ENCODE measurements around the gene RAB34. TPM values are rescaled to one million over a fixed set of nuclear protein-coding genes. Genes with fewer than 3 reads are reported as not detected.

The RAB34 gene
- total and polyA plus RNA-seq, 9 of the 15 experiments (the other 6 are each of a cell fraction or from before 2014, with no cell fraction given), result 0.07 to 3.8 (median 0.46) TPM; not detected in 1

DNA sequence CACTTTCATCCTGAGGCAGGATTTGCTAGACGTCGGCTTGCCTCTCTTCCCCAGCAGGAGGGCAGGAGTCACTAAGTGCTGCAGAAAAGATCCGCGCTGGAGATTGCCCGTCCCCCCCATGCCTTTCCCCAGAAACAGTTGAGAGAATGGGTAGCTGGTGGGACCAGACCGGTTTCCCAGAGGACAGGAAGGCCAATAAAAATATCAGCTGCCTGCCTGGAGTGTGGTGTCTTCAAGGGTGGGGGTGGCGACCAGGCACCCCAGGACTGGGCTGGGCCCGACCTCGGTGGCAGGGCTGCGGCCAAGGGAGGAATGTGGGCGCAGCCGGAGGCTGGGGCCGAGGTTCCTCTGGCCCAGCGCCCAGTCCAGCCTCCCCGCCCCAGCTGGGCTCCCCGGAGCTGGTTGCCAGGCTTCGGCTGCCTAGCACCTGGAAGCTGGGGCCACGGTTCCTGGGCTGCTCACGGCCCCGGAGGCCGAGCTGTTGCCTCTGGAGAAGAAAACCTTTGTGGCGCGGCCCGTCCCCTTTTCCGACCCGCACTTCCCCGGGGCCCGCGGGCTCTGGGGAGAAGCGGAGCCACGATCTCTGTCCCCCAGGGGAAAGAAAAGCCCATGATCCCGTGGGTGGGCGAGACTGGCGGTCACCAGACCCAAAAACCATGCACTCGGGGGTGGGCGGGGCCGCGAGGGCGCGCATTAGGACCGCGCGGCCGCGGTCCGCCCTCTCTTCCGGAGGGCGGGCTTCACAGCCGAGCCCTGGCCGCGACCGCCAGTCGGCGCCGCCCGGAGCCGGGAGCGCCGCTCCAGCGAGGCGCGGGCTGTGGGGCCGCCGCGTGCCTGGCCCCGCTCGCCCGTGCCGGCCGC is 25.8 kb upstream of the RAB34 start, which contains the start of gene TRAF4 (continued):
- TF ChIP-seq, protein P1, sequence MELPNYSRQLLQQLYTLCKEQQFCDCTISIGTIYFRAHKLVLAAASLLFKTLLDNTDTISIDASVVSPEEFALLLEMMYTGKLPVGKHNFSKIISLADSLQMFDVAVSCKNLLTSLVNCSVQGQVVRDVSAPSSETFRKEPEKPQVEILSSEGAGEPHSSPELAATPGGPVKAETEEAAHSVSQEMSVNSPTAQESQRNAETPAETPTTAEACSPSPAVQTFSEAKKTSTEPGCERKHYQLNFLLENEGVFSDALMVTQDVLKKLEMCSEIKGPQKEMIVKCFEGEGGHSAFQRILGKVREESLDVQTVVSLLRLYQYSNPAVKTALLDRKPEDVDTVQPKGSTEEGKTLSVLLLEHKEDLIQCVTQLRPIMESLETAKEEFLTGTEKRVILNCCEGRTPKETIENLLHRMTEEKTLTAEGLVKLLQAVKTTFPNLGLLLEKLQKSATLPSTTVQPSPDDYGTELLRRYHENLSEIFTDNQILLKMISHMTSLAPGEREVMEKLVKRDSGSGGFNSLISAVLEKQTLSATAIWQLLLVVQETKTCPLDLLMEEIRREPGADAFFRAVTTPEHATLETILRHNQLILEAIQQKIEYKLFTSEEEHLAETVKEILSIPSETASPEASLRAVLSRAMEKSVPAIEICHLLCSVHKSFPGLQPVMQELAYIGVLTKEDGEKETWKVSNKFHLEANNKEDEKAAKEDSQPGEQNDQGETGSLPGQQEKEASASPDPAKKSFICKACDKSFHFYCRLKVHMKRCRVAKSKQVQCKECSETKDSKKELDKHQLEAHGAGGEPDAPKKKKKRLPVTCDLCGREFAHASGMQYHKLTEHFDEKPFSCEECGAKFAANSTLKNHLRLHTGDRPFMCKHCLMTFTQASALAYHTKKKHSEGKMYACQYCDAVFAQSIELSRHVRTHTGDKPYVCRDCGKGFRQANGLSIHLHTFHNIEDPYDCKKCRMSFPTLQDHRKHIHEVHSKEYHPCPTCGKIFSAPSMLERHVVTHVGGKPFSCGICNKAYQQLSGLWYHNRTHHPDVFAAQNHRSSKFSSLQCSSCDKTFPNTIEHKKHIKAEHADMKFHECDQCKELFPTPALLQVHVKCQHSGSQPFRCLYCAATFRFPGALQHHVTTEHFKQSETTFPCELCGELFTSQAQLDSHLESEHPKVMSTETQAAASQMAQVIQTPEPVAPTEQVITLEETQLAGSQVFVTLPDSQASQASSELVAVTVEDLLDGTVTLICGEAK (IDR thresholded peaks at IDR 0.05), result no peak
- TF ChIP-seq, protein P1 (CRISPR knock-in tag; IDR thresholded peaks at IDR 0.05), result no peak
- TF ChIP-seq TBP (optimal IDR thresholded peaks at IDR 0.05; ENCODE audit: low read depth, low read length), result peak; percentile 79
- peak; percentile 72; the same call in 1 of the 2 replicates for TF ChIP-seq POLR2AphosphoS2 (IDR thresholded peaks at IDR 0.05; ENCODE audit: low read length)
- TF ChIP-seq HNRNPL (IDR thresholded peaks at IDR 0.05; ENCODE audit: low read depth, low read length), result peak; percentile 81
- TF ChIP-seq ATF1 (CRISPR knock-in tag; IDR thresholded peaks at IDR 0.05), result no peak
- TF ChIP-seq ATF1 (tag; IDR thresholded peaks at IDR 0.05), result peak; percentile 62; the same call in 1 of the 2 replicates
- TF ChIP-seq SMAD1 (IDR thresholded peaks at IDR 0.05; ENCODE audit: low read depth, low read length, partially characterized antibody), result peak; percentile 74
- TF ChIP-seq NR3C1 (CRISPR knock-in tag; IDR thresholded peaks at IDR 0.05), result no peak
- TF ChIP-seq NCOA1 (IDR thresholded peaks at IDR 0.05; ENCODE audit: low read depth), result peak; percentile 29; the same call in 1 of the 2 replicates
- no peak for TF ChIP-seq EHMT2 (IDR thresholded peaks at IDR 0.05)
- 0 out of 2 replicates have a peak, but pooled peaks have one; percentile 48 for TF ChIP-seq CREB3 (tag; conservative IDR thresholded peaks at IDR 0.05; ENCODE audit: low read depth)
- TF ChIP-seq, protein P2, sequence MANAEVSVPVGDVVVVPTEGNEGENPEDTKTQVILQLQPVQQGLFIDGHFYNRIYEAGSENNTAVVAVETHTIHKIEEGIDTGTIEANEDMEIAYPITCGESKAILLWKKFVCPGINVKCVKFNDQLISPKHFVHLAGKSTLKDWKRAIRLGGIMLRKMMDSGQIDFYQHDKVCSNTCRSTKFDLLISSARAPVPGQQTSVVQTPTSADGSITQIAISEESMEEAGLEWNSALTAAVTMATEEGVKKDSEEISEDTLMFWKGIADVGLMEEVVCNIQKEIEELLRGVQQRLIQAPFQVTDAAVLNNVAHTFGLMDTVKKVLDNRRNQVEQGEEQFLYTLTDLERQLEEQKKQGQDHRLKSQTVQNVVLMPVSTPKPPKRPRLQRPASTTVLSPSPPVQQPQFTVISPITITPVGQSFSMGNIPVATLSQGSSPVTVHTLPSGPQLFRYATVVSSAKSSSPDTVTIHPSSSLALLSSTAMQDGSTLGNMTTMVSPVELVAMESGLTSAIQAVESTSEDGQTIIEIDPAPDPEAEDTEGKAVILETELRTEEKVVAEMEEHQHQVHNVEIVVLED (CRISPR knock-in tag; IDR thresholded peaks at IDR 0.05), result 0 out of 2 replicates have a peak, but pooled peaks have one; percentile 19
- TF ChIP-seq ZNF77 (CRISPR knock-in tag; IDR thresholded peaks at IDR 0.05), result no peak
- peak; percentile 6 to 68; a peak in 2 of 4 replicates for TF ChIP-seq RCOR1 (IDR thresholded peaks at IDR 0.05; ENCODE audit: borderline replicate concordance in 1 of 2, low read depth in 2 of 2, low read length in 2 of 2)
- peak; percentile 73; the same call in 1 of the 2 replicates for TF ChIP-seq DPF2 (IDR thresholded peaks at IDR 0.05)
